ENCODE measurements around the gene OSBPL8. TPM values are rescaled to one million over a fixed set of nuclear protein-coding genes. Genes with fewer than 3 reads are reported as not detected.

OSBPL8 gene
- total and polyA plus RNA-seq, 2 of the 8 experiments (the other 6 are each of a cell fraction or from before 2014, with no cell fraction given) = 10.9 to 81.1 TPM

GRCh38 chr12:76552343-76552938 lies 7.1 kb downstream of the OSBPL8 start (continued):
- TF ChIP-seq KDM5A (IDR thresholded peaks at IDR 0.05; ENCODE audit: low read length) (no peak), POU5F1 (IDR thresholded peaks at IDR 0.05; ENCODE audit: low read depth, low read length) (no peak), RFX5 (IDR thresholded peaks at IDR 0.05; ENCODE audit: borderline replicate concordance, low read depth, low read length) (no peak)

Data from H1 (cell line).